Upper lobe of left lung (tissue), 6 donors: ENCODE data around the gene ALDH18A1. TPM values are rescaled to one million over a fixed set of nuclear protein-coding genes. Genes with fewer than 3 reads are reported as not detected.

Experiments
- ATAC-seq, 2 donors: fragments of 200-7000 bp; cut with Tn5 transposase; one replicate each; pipeline ENCODE4 v1.9.1; 2022; ENCODE audit warnings: mild to moderate bottlenecking in 2 of 2, moderate library complexity in 2 of 2; ENCODE audit not compliant: low FRiP score in 2 of 2
- DNase-seq, 2 donors: peaks; one replicate each; pipeline ENCODE4 v3.0.0-alpha.2; 2019 to 2020
- H3K27ac ChIP-seq, 4 donors: fragments of 200-600 bp; sonication (generic); one replicate each; pipeline ENCODE4 v1.5.1; 2016 to 2019
- H3K27me3 ChIP-seq, 4 donors: fragments of 200-600 bp; sonication (generic); one replicate each; pipeline ENCODE4 v1.5.1; 2017 to 2019
- H3K36me3 ChIP-seq, 4 donors: fragments of 200-600 bp; sonication (generic); one replicate each; pipeline ENCODE4 v1.5.1; 2016 to 2019
- H3K4me1 ChIP-seq, 4 donors: fragments of 200-600 bp; sonication (generic); one replicate each; pipeline ENCODE4 v1.5.1; 2018 to 2019
- H3K4me3 ChIP-seq, 4 donors: fragments of 200-600 bp; sonication (generic); one replicate each; pipeline ENCODE4 v1.5.1; 2017 to 2019; ENCODE audit warnings: mild to moderate bottlenecking in 2 of 4, moderate library complexity in 1 of 4
- H3K9me3 ChIP-seq, 4 donors: fragments of 200-600 bp; sonication (generic); one replicate each; pipeline ENCODE4 v1.5.1; 2018 to 2019
- CTCF ChIP-seq, 6 experiments: fragments of 450-650 bp in 4 of 6; fragments of 200-600 bp in 2 of 6; sonication (generic) in 2 of 6; IDR thresholded peaks; one replicate each; pipeline ENCODE4 v1.5.1; 2016 to 2019; ENCODE audit warnings: antibody characterized with exemption in 6 of 6
- EP300 ChIP-seq, 4 donors: sonication (generic); formaldehyde crosslinking; IDR thresholded peaks; one replicate each; pipeline ENCODE4 v1.5.1; 2017; ENCODE audit warnings: antibody characterized with exemption in 4 of 4, control low read depth in 2 of 4
- POLR2A ChIP-seq, 4 donors: fragments of 450-650 bp; IDR thresholded peaks; one replicate each; pipeline ENCODE4 v1.5.1; 2016 to 2017; ENCODE audit warnings: antibody characterized with exemption in 4 of 4, mild to moderate bottlenecking in 2 of 4
- POLR2AphosphoS5 ChIP-seq, 2 donors: sonication (generic); formaldehyde crosslinking; IDR thresholded peaks; one replicate each; pipeline ENCODE4 v1.5.1; 2017; ENCODE audit warnings: antibody characterized with exemption in 2 of 2
- WGBS, 2 donors: methylation state at CpG; one replicate each; pipeline ENCODE4 v1.1.5; 2017 to 2018; 5-methylcytosine and 5-hydroxymethylcytosine counted together
- total RNA-seq, 6 donors: library from RNA; depleted of rRNA in 4 of 6; stranded (reverse); fragments of >200 nt in 4 of 6; gene quantifications; one replicate each; pipeline versions ENCODE4 v1.1.0 to v1.2.1, GENCODE V29; 2016 to 2021
- donor health status: DM: no; HTN: no; CAD: no; lungs with moderate emphysema.
- donor health status: DM: no; HTN: yes; CAD: no; lungs with severe emphysema.

The ALDH18A1 gene
- total RNA-seq, 6 donors from 2014 or later: 7.0 to 32.6 (median 22.7) TPM

DNA sequence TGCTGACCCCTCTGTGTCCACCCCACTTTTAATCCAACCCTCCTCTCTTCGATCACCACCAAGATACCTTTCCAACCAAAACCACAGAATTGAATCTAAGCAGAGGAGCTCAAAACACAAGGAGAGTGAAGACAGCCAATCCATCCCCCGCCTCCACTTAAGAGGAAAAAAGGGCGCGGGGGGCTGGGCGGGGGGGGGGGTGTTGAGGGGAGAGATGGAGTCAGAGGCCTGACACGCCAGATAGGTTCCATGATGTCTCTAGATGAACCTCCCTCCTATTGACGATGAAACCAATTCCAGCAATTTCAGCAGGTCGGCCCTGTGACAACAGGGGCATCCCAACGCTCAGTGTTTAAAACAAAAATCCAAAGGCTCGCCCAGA, 96.6 kb downstream of the ALDH18A1 start:
- Histone ChIP-seq H3K36me3 (no peaks in the 10 kb centered on the region), H3K4me1 (peaks cover 4 to 27% (median 9%) of the 10 kb centered on the region in 4 donors), H3K27me3 (no peaks in the 10 kb centered on the region), H3K9me3 (no peaks in the 10 kb centered on the region), H3K27ac (peak overlapping the region; percentile 81 to 93 (median 88)), H3K4me3 (peak overlapping the region; percentile 78 to 86 (median 84))
- ATAC-seq: no peak
- no peak for DNase-seq
- WGBS, 2 donors: 50 to 68% methylated on average over 10 of the region's 10 CpGs
- TF ChIP-seq POLR2A (IDR thresholded peaks at IDR 0.05) (no peak), POLR2AphosphoS5 (IDR thresholded peaks at IDR 0.05) (no peak), CTCF (IDR thresholded peaks at IDR 0.05) (no peak), EP300 (IDR thresholded peaks at IDR 0.05) (no peak)

- no peak for DNase-seq
- WGBS, 2 donors: 45 to 53% methylated on average over 4 of the region's 4 CpGs
- peak overlapping the region; percentile 81 to 93 (median 88) for H3K27ac ChIP-seq
Measured at GRCh38 chr10:95559471-95559870, 97.0 kb downstream of the ALDH18A1 start.

GRCh38 chr10:95558593-95559320, 97.8 kb downstream of the ALDH18A1 start:
- 46 to 60% methylated on average over 1 of the region's 1 CpG for WGBS, 2 donors
- ATAC-seq (no peak), DNase-seq (no peak)
- H3K4me3 ChIP-seq: peak overlapping the region in 3 of 4 donors; percentile 78 to 86 (median 84)
- H3K36me3 ChIP-seq: no peaks in the 10 kb centered on the region
- TF ChIP-seq POLR2AphosphoS5 (IDR thresholded peaks at IDR 0.05): no peak
- peaks cover 4 to 27% (median 9%) of the 10 kb centered on the region in 4 donors for H3K4me1 ChIP-seq
- peak overlapping the region; percentile 81 to 93 (median 88) for H3K27ac ChIP-seq
- peaks cover 0 to under 1% (median 0%) of the 10 kb centered on the region in 4 donors for H3K9me3 ChIP-seq
- no peaks in the 10 kb centered on the region for H3K27me3 ChIP-seq

More at GRCh38 chr10:95559471-95559870, 97.0 kb downstream of the ALDH18A1 start:
- Histone ChIP-seq H3K4me1 (peaks cover 4 to 27% (median 9%) of the 10 kb centered on the region in 4 donors), H3K9me3 (no peaks in the 10 kb centered on the region), H3K27me3 (no peaks in the 10 kb centered on the region), H3K36me3 (no peaks in the 10 kb centered on the region), H3K4me3 (peak overlapping the region in 3 of 4 donors; percentile 78 to 86 (median 84))
- no peak for ATAC-seq
- TF ChIP-seq CTCF (IDR thresholded peaks at IDR 0.05): no peak
- peak in 1 of 2 donors; percentile 45 for TF ChIP-seq POLR2AphosphoS5 (IDR thresholded peaks at IDR 0.05)
- no peak for TF ChIP-seq POLR2A (IDR thresholded peaks at IDR 0.05)

DNA sequence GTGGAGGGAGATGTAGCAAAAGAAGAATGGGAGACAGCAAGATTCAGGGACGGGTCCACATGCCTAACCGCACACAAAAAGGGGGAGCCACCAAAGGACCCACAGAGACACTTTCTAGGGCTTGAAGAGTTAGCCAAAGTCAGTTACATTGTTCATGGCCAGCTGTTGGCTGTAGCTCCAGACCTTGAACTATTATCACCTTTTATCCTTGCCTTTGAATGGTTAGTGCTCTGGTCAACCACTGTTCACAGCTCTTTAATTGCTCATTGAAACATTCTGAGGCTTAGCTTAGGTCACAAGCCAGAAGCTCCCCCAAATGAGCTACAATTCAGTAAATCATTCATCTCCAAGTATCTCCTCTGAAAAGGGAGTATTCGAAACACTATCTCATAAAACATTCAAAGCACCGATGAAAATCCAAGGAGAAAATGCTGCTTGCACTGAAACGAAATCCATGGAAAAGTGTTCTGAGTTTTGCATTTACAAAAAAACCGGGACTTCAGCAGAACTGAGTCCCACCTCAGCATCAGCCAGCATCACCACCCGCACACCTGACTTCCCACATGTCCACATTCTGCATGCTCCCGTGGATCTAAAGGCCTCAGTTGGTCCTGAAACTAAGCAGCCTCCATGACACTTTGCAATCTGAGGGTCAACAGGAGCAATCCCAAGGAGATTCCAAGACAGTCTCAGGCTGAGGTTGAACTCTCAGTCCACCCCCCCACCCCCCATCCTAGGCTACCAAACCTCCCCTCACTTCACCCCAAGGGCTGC, 99.3 kb downstream of the ALDH18A1 start:
- Histone ChIP-seq H3K27me3 (no peaks in the 10 kb centered on the region), H3K4me3 (peak overlapping the region in 1 of 4 donors; percentile 86), H3K9me3 (peaks cover 0 to 5% (median 0%) of the 10 kb centered on the region in 4 donors), H3K27ac (peak overlapping the region in 1 of 4 donors; percentile 20), H3K4me1 (peaks cover 4 to 27% (median 9%) of the 10 kb centered on the region in 4 donors), H3K36me3 (no peaks in the 10 kb centered on the region)
- 82 to 83% methylated on average over 8 of the region's 8 CpGs for WGBS, 2 donors
- TF ChIP-seq POLR2AphosphoS5 (IDR thresholded peaks at IDR 0.05) (no peak), CTCF (IDR thresholded peaks at IDR 0.05) (no peak), EP300 (IDR thresholded peaks at IDR 0.05) (no peak), POLR2A (IDR thresholded peaks at IDR 0.05) (no peak)
- ATAC-seq (no peak), DNase-seq (no peak)

Other genes starting within 250 kb of the ALDH18A1 start
- 100 to 1,000 TPM in 1 of 6 donors, 10 to 100 TPM in 5; 45.8 to 116 (median 71.7) TPM for gene SORBS1, start 95.3 kb downstream of the ALDH18A1 start, total RNA-seq
- gene TCTN3, start 37.2 kb upstream of the ALDH18A1 start, total RNA-seq: 10 to 100 TPM; 12.6 to 27.6 (median 25.5) TPM
- 10 to 100 TPM; 18.0 to 45.4 (median 22.3) TPM for gene ENTPD1, start 99.5 kb upstream of the ALDH18A1 start, total RNA-seq